Heart left ventricle (tissue), 16 donors: ENCODE data around the gene LILRA1. TPM values are rescaled to one million over a fixed set of nuclear protein-coding genes. Genes with fewer than 3 reads are reported as not detected.
A peak's percentile ranks its signal among the peaks of the same experiment; 100 is the strongest.
"Not testable (repeated sequence)": the region's sequence is repeated elsewhere in the genome, so short reads cannot be mapped to it uniquely, and the experiment has no call there.

Source experiments
- ATAC-seq, 4 donors: fragments of 200-7000 bp; cut with Tn5 transposase; one replicate each; pipeline ENCODE4 v1.9.1; 2020 to 2022; ENCODE audit warnings: moderate library complexity in 4 of 4, mild to moderate bottlenecking in 3 of 4, moderate number of reproducible peaks in 1 of 4
- DNase-seq, 5 donors: peaks; one replicate each; pipeline ENCODE4 v3.0.0-alpha.2; 2020
- H3K27ac ChIP-seq, 12 donors: fragments of 200-600 bp; sonication (generic) in 4 of 12; one replicate each; pipeline versions ENCODE4 v1.5.0 to v1.8.0; 2016 to 2022; ENCODE audit warnings: mild to moderate bottlenecking in 2 of 12
- H3K27me3 ChIP-seq, 9 donors: fragments of 200-600 bp; sonication (generic) in 2 of 9; one replicate each; pipeline versions ENCODE4 v1.5.1 to v1.8.0; 2016 to 2022; ENCODE audit warnings: mild to moderate bottlenecking in 3 of 9
- H3K36me3 ChIP-seq, 9 donors: fragments of 200-600 bp; sonication (generic) in 2 of 9; one replicate each; pipeline versions ENCODE4 v1.5.0 to v1.8.0; 2018 to 2022; ENCODE audit warnings: mild to moderate bottlenecking in 2 of 9
- H3K4me1 ChIP-seq, 12 donors: fragments of 200-600 bp; sonication (generic) in 4 of 12; one replicate each; pipeline versions ENCODE4 v1.5.0 to v1.8.0; 2016 to 2022; ENCODE audit warnings: mild to moderate bottlenecking in 3 of 12
- H3K4me3 ChIP-seq, 12 donors: fragments of 200-600 bp; sonication (generic) in 4 of 12; one replicate each; pipeline versions ENCODE4 v1.5.0 to v1.8.0; 2017 to 2022; ENCODE audit warnings: mild to moderate bottlenecking in 9 of 12, moderate library complexity in 4 of 12
- H3K9me3 ChIP-seq, 12 donors: fragments of 200-600 bp; sonication (generic) in 4 of 12; one replicate each; pipeline versions ENCODE4 v1.5.0 to v1.8.0; 2016 to 2022; ENCODE audit warnings: mild to moderate bottlenecking in 1 of 12
- POLR2A ChIP-seq, 2 donors: fragments of 450-650 bp; IDR thresholded peaks; one replicate each; pipeline ENCODE4 v1.6.1; 2017; ENCODE audit warnings: antibody characterized with exemption in 2 of 2, mild to moderate bottlenecking in 2 of 2, moderate library complexity in 2 of 2
- WGBS, 4 donors: extraction: QIAGEN DNeasy Blood & Tissue Kit in 2 of 4; methylation state at CpG; one replicate each; pipeline versions ENCODE4 v1.1.5 to v1.1.7; 2013 to 2018; 5-methylcytosine and 5-hydroxymethylcytosine counted together
- intact Hi-C, 10 donors: fragments of 100-400 bp; cut with DNase I; formaldehyde crosslinking; loops; one replicate each; pipeline versions ENCODE4 v1.11.1 to v1.14.2; 2022
- polyA plus RNA-seq, 2 donors: library from polyadenylated mRNA; stranded (reverse); fragments of 200-250 nt; gene quantifications; one replicate each; pipeline ENCODE4 v1.2.3, GENCODE V29; 2013
- total RNA-seq, 9 donors: library from RNA; depleted of rRNA in 2 of 9; stranded (reverse); fragments of >200 nt in 2 of 9; fragmentation: NEBNext Ultra II Directional in 3 of 9; extraction: Animal tissue kit (Norgen Biotek cat#: 25700) in 3 of 9; gene quantifications; one replicate each; pipeline versions ENCODE4 v1.1.0 to v1.2.4, GENCODE V29; 2016 to 2023
- TF ChIP-seq, protein P1 (sequence below), 12 donors: fragments of 200-600 bp; sonication (generic) in 4 of 12; IDR thresholded peaks; one replicate each; pipeline versions ENCODE4 v1.5.0 to v1.8.0; 2018 to 2022; ENCODE audit warnings: antibody characterized with exemption in 12 of 12, mild to moderate bottlenecking in 5 of 12
- donor health status: ischemic (EF 13 %, LVEDD 7.1; RV severe dilation, severe dysfunction).
- donor health status: healthy with polysubstance abuse.
- donor health status: DM: no; HTN: yes; CAD: no.
- donor health status: DM: no; HTN: no; CAD: no.
- donor health status: ischemic (EF 25% LVEDD 6.9; RV normal size, moderate dysfunction).
- donor health status: ischemic (EF 25% LVEDD 5.7; RV mildly dilated, moderate dysfunction).
- donor health status: healthy.
- donor health status: DM: yes; HTN: yes; CAD: no.
- donor health status: ischemic (EF 35%, LVEDD 5.7; RV mildly dilated, moderate dysfunction).
- donor health status: nonischemic (EF 11% LVEDD 7.7; RV severe dilation, severe dysfunction).
- donor health status: DM: yes; HTN: yes; CAD: no.
- donor health status: PGD.
- donor health status: ischemic (EF 29% LVEDD 5.4; RV normal size, mild dysfunction).
- donor health status: nonischemic (EF 23%, LVEDD 6.1; RV moderate dilation, normal function).

Gene LILRA1
- total and polyA plus RNA-seq, 11 donors = 0.11 to 7.0 (median 0.44) TPM

DNA sequence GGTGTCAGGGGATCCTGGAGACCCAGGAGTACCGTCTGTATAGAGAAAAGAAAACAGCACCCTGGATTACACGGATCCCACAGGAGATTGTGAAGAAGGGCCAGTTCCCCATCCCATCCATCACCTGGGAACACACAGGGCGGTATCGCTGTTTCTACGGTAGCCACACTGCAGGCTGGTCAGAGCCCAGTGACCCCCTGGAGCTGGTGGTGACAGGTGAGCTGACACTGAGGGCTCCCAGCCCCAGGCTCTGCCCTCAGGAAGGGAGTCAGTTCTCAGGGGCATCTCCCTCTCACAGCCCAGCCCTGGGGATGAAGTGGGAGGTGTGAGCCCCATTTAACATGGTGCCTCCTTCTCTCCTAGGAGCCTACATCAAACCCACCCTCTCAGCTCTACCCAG lies 1.3 kb downstream of the LILRA1 start:
- TF ChIP-seq, protein P1, sequence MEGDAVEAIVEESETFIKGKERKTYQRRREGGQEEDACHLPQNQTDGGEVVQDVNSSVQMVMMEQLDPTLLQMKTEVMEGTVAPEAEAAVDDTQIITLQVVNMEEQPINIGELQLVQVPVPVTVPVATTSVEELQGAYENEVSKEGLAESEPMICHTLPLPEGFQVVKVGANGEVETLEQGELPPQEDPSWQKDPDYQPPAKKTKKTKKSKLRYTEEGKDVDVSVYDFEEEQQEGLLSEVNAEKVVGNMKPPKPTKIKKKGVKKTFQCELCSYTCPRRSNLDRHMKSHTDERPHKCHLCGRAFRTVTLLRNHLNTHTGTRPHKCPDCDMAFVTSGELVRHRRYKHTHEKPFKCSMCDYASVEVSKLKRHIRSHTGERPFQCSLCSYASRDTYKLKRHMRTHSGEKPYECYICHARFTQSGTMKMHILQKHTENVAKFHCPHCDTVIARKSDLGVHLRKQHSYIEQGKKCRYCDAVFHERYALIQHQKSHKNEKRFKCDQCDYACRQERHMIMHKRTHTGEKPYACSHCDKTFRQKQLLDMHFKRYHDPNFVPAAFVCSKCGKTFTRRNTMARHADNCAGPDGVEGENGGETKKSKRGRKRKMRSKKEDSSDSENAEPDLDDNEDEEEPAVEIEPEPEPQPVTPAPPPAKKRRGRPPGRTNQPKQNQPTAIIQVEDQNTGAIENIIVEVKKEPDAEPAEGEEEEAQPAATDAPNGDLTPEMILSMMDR (IDR thresholded peaks at IDR 0.05) = no peak
- no peaks in the 10 kb centered on the region for H3K36me3 ChIP-seq
- ATAC-seq (no peak), DNase-seq (no peak)
- peak overlapping the region in 1 of 12 donors; percentile 37 for H3K4me3 ChIP-seq
- 65 to 86% (median 77%) methylated on average over 2 to 5 of the region's 5 CpGs for WGBS, 4 donors
- H3K27ac ChIP-seq = no peak overlapping the region
- peaks cover 0 to 12% (median 3%) of the 10 kb centered on the region in 9 donors for H3K27me3 ChIP-seq
- intact Hi-C loops = no loop called here
- H3K9me3 ChIP-seq = peaks cover 0 to 12% (median 0%) of the 10 kb centered on the region in 12 donors
- H3K4me1 ChIP-seq = peaks cover 0 to 6% (median 0%) of the 10 kb centered on the region in 12 donors

DNA sequence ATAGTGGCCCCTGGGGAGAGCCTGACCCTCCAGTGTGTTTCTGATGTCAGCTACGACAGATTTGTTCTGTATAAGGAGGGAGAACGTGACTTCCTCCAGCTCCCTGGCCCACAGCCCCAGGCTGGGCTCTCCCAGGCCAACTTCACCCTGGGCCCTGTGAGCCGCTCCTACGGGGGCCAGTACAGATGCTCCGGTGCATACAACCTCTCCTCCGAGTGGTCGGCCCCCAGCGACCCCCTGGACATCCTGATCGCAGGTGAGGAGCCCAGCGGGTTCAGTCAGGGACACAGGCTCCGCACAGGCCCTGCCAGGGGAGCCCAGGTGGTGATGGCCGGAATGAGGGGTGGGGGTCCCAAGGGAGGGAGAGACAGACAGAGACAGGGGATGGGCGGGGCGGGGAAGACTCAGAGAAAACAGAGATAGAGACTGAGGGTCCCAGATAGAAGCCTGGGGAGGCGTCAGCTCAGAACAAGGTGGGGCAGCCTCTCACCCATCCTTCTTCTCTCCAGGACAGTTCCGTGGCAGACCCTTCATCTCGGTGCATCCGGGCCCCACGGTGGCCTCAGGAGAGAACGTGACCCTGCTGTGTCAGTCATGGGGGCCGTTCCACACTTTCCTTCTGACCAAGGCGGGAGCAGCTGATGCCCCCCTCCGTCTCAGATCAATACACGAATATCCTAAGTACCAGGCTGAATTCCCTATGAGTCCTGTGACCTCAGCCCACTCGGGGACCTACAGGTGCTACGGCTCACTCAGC lies 2.4 kb downstream of the LILRA1 start:
- H3K9me3 ChIP-seq, ATAC-seq, H3K36me3 ChIP-seq, H3K4me1 ChIP-seq, H3K27ac ChIP-seq, intact Hi-C loops, H3K4me3 ChIP-seq, DNase-seq: not testable (repeated sequence)
- H3K27me3 ChIP-seq = peaks cover 0 to 12% (median 3%) of the 10 kb centered on the region in 9 donors
- WGBS, 4 donors = 79 to 84% (median 83%) methylated on average over 21 to 26 of the region's 26 CpGs

DNA sequence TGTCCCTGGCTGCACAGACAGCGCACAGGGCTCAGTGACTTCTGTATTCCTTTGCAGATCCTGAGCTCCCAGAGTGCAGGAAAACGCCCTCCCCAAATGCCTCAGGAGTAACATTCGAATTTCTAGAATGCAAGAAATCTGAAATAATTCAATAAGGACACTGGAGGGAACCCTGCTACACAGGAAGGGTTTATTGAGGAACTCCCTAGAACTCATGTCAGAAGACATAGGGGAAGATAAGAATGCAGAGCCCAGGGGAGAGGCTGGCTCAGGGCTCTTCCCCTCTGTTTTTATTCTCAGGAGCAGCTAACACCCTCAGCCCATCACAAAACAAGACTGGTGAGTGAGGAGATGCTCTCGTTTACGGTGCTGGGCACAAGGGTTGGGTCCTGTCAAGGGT lies 6.8 kb downstream of the LILRA1 start:
- ATAC-seq = no peak
- Histone ChIP-seq H3K27ac (no peak overlapping the region), H3K4me3 (no peak overlapping the region), H3K9me3 (peaks cover 0 to 10% (median 1%) of the 10 kb centered on the region in 12 donors), H3K27me3 (peaks cover 0 to 10% (median 0%) of the 10 kb centered on the region in 9 donors), H3K36me3 (no peaks in the 10 kb centered on the region), H3K4me1 (no peaks in the 10 kb centered on the region)
- TF ChIP-seq POLR2A (IDR thresholded peaks at IDR 0.05) = no peak
- TF ChIP-seq, protein P1 (IDR thresholded peaks at IDR 0.05) = no peak
- DNase-seq = no peak
- intact Hi-C loops = no loop called here
- 63 to 68% (median 66%) methylated on average over 5 of the region's 5 CpGs for WGBS, 4 donors

DNA sequence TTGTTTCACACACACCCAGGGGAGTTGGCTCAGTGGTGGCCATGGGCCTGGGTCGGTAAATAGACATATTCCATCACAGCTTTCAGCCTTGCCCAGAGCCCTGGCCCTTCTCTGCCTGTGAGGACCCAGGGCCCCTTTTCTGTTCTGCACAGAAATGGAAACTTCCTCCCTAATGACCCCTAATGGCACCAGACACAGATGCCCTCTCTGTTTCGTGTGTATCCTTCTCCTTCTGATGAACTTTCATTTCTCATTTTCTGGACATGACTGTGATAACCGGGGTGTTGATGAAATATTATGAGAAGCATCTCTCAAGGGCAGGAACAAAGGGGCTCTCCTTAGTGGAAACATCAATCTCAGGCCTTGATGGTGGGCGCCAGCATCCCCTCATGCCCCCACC lies 12.8 kb downstream of the LILRA1 start:
- Histone ChIP-seq H3K27ac (peak overlapping the region in 1 of 12 donors; percentile 74), H3K9me3 (peaks cover 0 to 22% (median 2%) of the 10 kb centered on the region in 12 donors), H3K4me3 (no peak overlapping the region), H3K4me1 (peaks cover 0 to 31% (median 0%) of the 10 kb centered on the region in 12 donors), H3K27me3 (peaks cover 0 to 4% (median 0%) of the 10 kb centered on the region in 9 donors), H3K36me3 (no peaks in the 10 kb centered on the region)
- intact Hi-C loops = no loop called here
- 36 to 55% (median 45%) methylated on average over 3 to 4 of the region's 4 CpGs for WGBS, 4 donors
- DNase-seq = no peak
- TF ChIP-seq, protein P1 (IDR thresholded peaks at IDR 0.05) = no peak
- no peak for TF ChIP-seq POLR2A (IDR thresholded peaks at IDR 0.05)
- ATAC-seq = peak in 3 of 4 donors; percentile 24 to 52 (median 41)
